GM23338 (cell line): ENCODE measurements around the gene RAB7B. TPM values are rescaled to one million over a fixed set of nuclear protein-coding genes. Genes with fewer than 3 reads are reported as not detected.

Experiments used
- ATAC-seq: fragments of 200-7000 bp; cut with Tn5 transposase; 3 replicates; pipeline ENCODE4 v1.9.1; 2020
- DNase-seq: peaks from one replicate; pipeline ENCODE4 v3.0.0-alpha.2; 2015; ENCODE audit warnings: low spot score
- H2AFZ ChIP-seq: fragments of 200-600 bp; sonication (generic); 2 replicates; pipeline ENCODE4 v1.8.0; 2016; ENCODE audit warnings: antibody characterized with exemption, mild to moderate bottlenecking, moderate library complexity
- H3F3A ChIP-seq: fragments of 200-600 bp; sonication (generic); replicated peaks from 2 replicates; pipeline ENCODE4 v1.8.0; 2017; ENCODE audit warnings: antibody characterized with exemption, mixed run types, low read depth
- H3K27ac ChIP-seq: fragments of 200-600 bp; sonication (generic); 2 replicates; pipeline ENCODE4 v1.6.1; 2016; ENCODE audit warnings: low read depth
- H3K27me3 ChIP-seq: fragments of 200-600 bp; sonication (generic); 2 replicates; pipeline ENCODE4 v1.8.0; 2016; ENCODE audit warnings: mild to moderate bottlenecking, mixed run types, moderate library complexity; ENCODE audit not compliant: insufficient read depth
- H3K36me3 ChIP-seq: fragments of 200-600 bp; sonication (generic); 2 replicates; pipeline ENCODE4 v1.8.0; 2016; ENCODE audit warnings: mild to moderate bottlenecking; ENCODE audit not compliant: insufficient read depth
- H3K4me1 ChIP-seq: fragments of 200-600 bp; sonication (generic); 2 replicates; pipeline ENCODE4 v1.8.0; 2016; ENCODE audit warnings: mild to moderate bottlenecking, moderate library complexity; ENCODE audit not compliant: insufficient read depth
- H3K4me2 ChIP-seq: fragments of 200-600 bp; sonication (generic); 2 replicates; pipeline ENCODE4 v1.7.1; 2017; ENCODE audit warnings: mixed run types
- H3K4me3 ChIP-seq: fragments of 200-600 bp; sonication (generic); 2 replicates; pipeline ENCODE4 v1.6.1; 2016; ENCODE audit warnings: mixed run types
- H3K79me2 ChIP-seq: fragments of 200-600 bp; sonication (generic); replicated peaks from 2 replicates; pipeline ENCODE4 v1.8.0; 2017; ENCODE audit warnings: mild to moderate bottlenecking; ENCODE audit not compliant: insufficient read depth
- H3K9me2 ChIP-seq: fragments of 200-600 bp; sonication (generic); 2 replicates; pipeline ENCODE4 v1.8.0; 2017; ENCODE audit not compliant: insufficient read depth
- H4K20me1 ChIP-seq: fragments of 200-600 bp; sonication (generic); replicated peaks from 2 replicates; pipeline ENCODE4 v1.8.0; 2017; ENCODE audit warnings: mild to moderate bottlenecking; ENCODE audit not compliant: insufficient read depth
- H3K27ac Mint-ChIP-seq: 2 replicates; pipeline ENCODE4 v1.8.0; 2020; ENCODE audit warnings: inconsistent platforms, mild to moderate bottlenecking, moderate library complexity, mixed read lengths
- H3K27me3 Mint-ChIP-seq: 3 replicates; pipeline ENCODE4 v1.8.0; 2022; ENCODE audit warnings: low read depth, mild to moderate bottlenecking, moderate library complexity, mixed read lengths, inconsistent platforms; ENCODE audit not compliant: insufficient read depth, poor library complexity
- H3K36me3 Mint-ChIP-seq: 3 replicates; pipeline ENCODE4 v1.8.0; 2021; ENCODE audit warnings: low read depth, mild to moderate bottlenecking, inconsistent platforms, moderate library complexity, mixed read lengths
- H3K4me1 Mint-ChIP-seq: 3 replicates; pipeline ENCODE4 v1.8.0; 2020; ENCODE audit warnings: mild to moderate bottlenecking, inconsistent platforms, mixed read lengths
- H3K4me3 Mint-ChIP-seq: 3 replicates; pipeline ENCODE4 v1.8.0; 2021; ENCODE audit warnings: moderate library complexity, mild to moderate bottlenecking, inconsistent platforms, mixed read lengths
- H3K9me3 Mint-ChIP-seq: 3 replicates; pipeline ENCODE4 v1.8.0; 2020; ENCODE audit warnings: moderate library complexity, mild to moderate bottlenecking, inconsistent platforms, mixed read lengths
- EZH2 ChIP-seq: fragments of 200-600 bp; sonication (generic); IDR thresholded peaks from one replicate; pipeline ENCODE4 v1.8.0; 2017; ENCODE audit warnings: antibody characterized with exemption, mild to moderate bottlenecking, low read depth; ENCODE audit not compliant: unreplicated experiment
- JUNB ChIP-seq: IDR thresholded peaks from one replicate; pipeline ENCODE4 v1.6.1; 2016; ENCODE audit warnings: antibody characterized with exemption; ENCODE audit not compliant: unreplicated experiment
- NANOG ChIP-seq: IDR thresholded peaks from 2 replicates; pipeline ENCODE4 v1.6.1; 2016; ENCODE audit warnings: antibody characterized with exemption, borderline replicate concordance
- POLR2AphosphoS5 ChIP-seq: IDR thresholded peaks from 2 replicates; pipeline ENCODE4 v1.6.1; 2016; ENCODE audit warnings: antibody characterized with exemption, low read depth
- ZNF114 ChIP-seq: fragments of 250-450 bp; sonication (Bioruptor Pico); IDR thresholded peaks from 2 replicates; pipeline ENCODE4 v1.5.0; 2020; ENCODE audit warnings: mild to moderate bottlenecking, moderate library complexity
- polyA plus RNA-seq: library from polyadenylated mRNA; unstranded; fragments of >200 nt; fragmentation: Nextera tagmentation; extraction: Ambion mirVana; gene quantifications from 2 replicates; pipeline ENCODE4 v1.2.1, GENCODE V29; 2016
- total RNA-seq: library from RNA; depleted of rRNA; stranded (reverse); fragments of >200 nt; shearing (Covaris generic); gene quantifications from 2 replicates; pipeline ENCODE4 v1.2.3, GENCODE V29; 2014
- TF ChIP-seq, protein P1 (sequence below): IDR thresholded peaks from one replicate; pipeline ENCODE4 v1.6.1; 2018; ENCODE audit warnings: antibody characterized with exemption; ENCODE audit not compliant: unreplicated experiment
- TF ChIP-seq, protein P2 (sequence below), 2 experiments: fragments of 200-600 bp in 1 of 2; sonication (generic) in 1 of 2; conservative IDR thresholded peaks; 2 replicates each; pipeline versions ENCODE4 v1.5.1 to v1.6.1; 2016 to 2017; ENCODE audit warnings: antibody characterized with exemption in 2 of 2, low read depth in 2 of 2, mild to moderate bottlenecking in 2 of 2, moderate library complexity in 1 of 2
- TF ChIP-seq, protein P3 (sequence below): fragments of 250-450 bp; sonication (Bioruptor Pico); IDR thresholded peaks from 2 replicates; pipeline ENCODE4 v1.5.0; 2020; ENCODE audit warnings: mild to moderate bottlenecking, moderate library complexity
- TF ChIP-seq, protein P4 (sequence below): IDR thresholded peaks from 2 replicates; pipeline ENCODE4 v1.6.1; 2016; ENCODE audit warnings: antibody characterized with exemption

The RAB7B gene
- total and polyA plus RNA-seq, 2 experiments from 2014 or later, result not detected

DNA sequence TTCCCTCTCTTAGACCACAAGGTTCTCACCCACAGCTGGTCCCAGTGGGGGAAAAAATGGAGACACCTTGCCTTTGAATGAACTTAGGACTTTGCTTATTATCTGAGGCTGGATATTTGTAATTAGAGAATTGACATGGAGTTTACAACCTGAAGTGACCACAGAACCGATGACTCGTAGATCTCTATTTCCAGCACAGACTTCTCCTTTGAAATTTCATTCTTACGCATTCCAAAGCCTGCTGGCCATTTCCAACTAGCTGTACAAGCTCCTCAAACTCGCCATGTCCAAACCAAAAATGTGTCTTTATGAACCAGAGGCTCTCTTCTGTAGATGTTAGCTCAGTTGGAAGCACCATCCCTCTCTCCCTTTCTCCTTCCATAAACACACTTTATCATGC, 12.0 kb downstream of the RAB7B start (continued):
- TF ChIP-seq, protein P1, sequence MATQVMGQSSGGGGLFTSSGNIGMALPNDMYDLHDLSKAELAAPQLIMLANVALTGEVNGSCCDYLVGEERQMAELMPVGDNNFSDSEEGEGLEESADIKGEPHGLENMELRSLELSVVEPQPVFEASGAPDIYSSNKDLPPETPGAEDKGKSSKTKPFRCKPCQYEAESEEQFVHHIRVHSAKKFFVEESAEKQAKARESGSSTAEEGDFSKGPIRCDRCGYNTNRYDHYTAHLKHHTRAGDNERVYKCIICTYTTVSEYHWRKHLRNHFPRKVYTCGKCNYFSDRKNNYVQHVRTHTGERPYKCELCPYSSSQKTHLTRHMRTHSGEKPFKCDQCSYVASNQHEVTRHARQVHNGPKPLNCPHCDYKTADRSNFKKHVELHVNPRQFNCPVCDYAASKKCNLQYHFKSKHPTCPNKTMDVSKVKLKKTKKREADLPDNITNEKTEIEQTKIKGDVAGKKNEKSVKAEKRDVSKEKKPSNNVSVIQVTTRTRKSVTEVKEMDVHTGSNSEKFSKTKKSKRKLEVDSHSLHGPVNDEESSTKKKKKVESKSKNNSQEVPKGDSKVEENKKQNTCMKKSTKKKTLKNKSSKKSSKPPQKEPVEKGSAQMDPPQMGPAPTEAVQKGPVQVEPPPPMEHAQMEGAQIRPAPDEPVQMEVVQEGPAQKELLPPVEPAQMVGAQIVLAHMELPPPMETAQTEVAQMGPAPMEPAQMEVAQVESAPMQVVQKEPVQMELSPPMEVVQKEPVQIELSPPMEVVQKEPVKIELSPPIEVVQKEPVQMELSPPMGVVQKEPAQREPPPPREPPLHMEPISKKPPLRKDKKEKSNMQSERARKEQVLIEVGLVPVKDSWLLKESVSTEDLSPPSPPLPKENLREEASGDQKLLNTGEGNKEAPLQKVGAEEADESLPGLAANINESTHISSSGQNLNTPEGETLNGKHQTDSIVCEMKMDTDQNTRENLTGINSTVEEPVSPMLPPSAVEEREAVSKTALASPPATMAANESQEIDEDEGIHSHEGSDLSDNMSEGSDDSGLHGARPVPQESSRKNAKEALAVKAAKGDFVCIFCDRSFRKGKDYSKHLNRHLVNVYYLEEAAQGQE, result no peak
- TF ChIP-seq NANOG, result no peak

DNA sequence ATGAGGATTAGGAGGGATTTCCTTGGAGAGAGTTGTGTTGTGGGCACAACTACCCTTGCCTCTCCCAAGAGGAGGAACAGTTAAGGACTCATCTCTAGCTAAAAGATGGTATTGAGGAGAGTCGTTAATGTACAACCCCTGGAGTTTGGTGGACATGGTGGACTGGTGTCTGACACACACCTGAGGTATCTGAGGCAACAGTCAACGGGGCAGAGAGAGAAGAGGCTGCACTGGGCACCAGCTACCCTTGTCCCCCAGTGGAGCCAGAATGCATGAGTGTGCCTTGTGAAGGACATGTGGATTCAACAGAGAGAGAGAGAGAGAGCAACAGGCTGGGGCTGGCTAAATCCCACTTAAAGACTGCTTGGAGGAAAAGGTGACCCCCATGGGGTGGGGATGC, 13.0 kb downstream of the RAB7B start:
- H3K9me2 ChIP-seq, result no peaks in the 10 kb centered on the region; the same call in 1 of the 2 replicates

More for the DNA sequence above, 13.0 kb downstream of the RAB7B start:
- Mint-ChIP-seq H3K4me3 (no peak overlapping the region), H3K9me3 (no peaks in the 10 kb centered on the region), H3K27me3 (peaks cover 7% of the 10 kb centered on the region), H3K4me1 (peaks cover 9% of the 10 kb centered on the region; the same call in 2 of the 3 replicates), H3K36me3 (no peaks in the 10 kb centered on the region), H3K27ac (no peak overlapping the region)
- Histone ChIP-seq H3F3A (no peaks in the 10 kb centered on the region), H3K36me3 (no peaks in the 10 kb centered on the region), H3K4me2 (no peak overlapping the region), H3K27ac (no peak overlapping the region), H3K4me1 (0 out of 2 replicates have a peak, but pooled peaks cover 7% of the 10 kb centered on the region), H4K20me1 (no peaks in the 10 kb centered on the region; the same call in 1 of the 2 replicates), H3K4me3 (no peak overlapping the region), H3K27me3 (no peaks in the 10 kb centered on the region), H3K79me2 (no peaks in the 10 kb centered on the region), H2AFZ (no peak overlapping the region)
- TF ChIP-seq POLR2AphosphoS5, result no peak
- TF ChIP-seq JUNB, result no peak
- TF ChIP-seq, protein P2, sequence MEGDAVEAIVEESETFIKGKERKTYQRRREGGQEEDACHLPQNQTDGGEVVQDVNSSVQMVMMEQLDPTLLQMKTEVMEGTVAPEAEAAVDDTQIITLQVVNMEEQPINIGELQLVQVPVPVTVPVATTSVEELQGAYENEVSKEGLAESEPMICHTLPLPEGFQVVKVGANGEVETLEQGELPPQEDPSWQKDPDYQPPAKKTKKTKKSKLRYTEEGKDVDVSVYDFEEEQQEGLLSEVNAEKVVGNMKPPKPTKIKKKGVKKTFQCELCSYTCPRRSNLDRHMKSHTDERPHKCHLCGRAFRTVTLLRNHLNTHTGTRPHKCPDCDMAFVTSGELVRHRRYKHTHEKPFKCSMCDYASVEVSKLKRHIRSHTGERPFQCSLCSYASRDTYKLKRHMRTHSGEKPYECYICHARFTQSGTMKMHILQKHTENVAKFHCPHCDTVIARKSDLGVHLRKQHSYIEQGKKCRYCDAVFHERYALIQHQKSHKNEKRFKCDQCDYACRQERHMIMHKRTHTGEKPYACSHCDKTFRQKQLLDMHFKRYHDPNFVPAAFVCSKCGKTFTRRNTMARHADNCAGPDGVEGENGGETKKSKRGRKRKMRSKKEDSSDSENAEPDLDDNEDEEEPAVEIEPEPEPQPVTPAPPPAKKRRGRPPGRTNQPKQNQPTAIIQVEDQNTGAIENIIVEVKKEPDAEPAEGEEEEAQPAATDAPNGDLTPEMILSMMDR (conservative IDR thresholded peaks at IDR 0.05; ENCODE audit: low read depth in 2 of 2), result no peak
- no peak for TF ChIP-seq EZH2
- TF ChIP-seq, protein P3, sequence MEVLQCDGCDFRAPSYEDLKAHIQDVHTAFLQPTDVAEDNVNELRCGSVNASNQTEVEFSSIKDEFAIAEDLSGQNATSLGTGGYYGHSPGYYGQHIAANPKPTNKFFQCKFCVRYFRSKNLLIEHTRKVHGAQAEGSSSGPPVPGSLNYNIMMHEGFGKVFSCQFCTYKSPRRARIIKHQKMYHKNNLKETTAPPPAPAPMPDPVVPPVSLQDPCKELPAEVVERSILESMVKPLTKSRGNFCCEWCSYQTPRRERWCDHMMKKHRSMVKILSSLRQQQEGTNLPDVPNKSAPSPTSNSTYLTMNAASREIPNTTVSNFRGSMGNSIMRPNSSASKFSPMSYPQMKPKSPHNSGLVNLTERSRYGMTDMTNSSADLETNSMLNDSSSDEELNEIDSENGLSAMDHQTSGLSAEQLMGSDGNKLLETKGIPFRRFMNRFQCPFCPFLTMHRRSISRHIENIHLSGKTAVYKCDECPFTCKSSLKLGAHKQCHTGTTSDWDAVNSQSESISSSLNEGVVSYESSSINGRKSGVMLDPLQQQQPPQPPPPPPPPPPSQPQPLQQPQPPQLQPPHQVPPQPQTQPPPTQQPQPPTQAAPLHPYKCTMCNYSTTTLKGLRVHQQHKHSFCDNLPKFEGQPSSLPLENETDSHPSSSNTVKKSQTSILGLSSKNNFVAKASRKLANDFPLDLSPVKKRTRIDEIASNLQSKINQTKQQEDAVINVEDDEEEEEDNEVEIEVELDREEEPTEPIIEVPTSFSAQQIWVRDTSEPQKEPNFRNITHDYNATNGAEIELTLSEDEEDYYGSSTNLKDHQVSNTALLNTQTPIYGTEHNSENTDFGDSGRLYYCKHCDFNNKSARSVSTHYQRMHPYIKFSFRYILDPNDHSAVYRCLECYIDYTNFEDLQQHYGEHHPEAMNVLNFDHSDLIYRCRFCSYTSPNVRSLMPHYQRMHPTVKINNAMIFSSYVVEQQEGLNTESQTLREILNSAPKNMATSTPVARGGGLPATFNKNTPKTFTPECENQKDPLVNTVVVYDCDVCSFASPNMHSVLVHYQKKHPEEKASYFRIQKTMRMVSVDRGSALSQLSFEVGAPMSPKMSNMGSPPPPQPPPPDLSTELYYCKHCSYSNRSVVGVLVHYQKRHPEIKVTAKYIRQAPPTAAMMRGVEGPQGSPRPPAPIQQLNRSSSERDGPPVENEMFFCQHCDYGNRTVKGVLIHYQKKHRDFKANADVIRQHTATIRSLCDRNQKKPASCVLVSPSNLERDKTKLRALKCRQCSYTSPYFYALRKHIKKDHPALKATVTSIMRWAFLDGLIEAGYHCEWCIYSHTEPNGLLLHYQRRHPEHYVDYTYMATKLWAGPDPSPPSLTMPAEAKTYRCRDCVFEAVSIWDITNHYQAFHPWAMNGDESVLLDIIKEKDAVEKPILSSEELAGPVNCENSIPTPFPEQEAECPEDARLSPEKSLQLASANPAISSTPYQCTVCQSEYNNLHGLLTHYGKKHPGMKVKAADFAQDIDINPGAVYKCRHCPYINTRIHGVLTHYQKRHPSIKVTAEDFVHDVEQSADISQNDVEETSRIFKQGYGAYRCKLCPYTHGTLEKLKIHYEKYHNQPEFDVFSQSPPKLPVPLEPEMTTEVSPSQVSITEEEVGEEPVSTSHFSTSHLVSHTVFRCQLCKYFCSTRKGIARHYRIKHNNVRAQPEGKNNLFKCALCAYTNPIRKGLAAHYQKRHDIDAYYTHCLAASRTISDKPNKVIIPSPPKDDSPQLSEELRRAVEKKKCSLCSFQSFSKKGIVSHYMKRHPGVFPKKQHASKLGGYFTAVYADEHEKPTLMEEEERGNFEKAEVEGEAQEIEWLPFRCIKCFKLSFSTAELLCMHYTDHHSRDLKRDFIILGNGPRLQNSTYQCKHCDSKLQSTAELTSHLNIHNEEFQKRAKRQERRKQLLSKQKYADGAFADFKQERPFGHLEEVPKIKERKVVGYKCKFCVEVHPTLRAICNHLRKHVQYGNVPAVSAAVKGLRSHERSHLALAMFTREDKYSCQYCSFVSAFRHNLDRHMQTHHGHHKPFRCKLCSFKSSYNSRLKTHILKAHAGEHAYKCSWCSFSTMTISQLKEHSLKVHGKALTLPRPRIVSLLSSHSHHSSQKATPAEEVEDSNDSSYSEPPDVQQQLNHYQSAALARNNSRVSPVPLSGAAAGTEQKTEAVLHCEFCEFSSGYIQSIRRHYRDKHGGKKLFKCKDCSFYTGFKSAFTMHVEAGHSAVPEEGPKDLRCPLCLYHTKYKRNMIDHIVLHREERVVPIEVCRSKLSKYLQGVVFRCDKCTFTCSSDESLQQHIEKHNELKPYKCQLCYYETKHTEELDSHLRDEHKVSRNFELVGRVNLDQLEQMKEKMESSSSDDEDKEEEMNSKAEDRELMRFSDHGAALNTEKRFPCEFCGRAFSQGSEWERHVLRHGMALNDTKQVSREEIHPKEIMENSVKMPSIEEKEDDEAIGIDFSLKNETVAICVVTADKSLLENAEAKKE (CRISPR knock-in tag), result no peak
- TF ChIP-seq, protein P4, sequence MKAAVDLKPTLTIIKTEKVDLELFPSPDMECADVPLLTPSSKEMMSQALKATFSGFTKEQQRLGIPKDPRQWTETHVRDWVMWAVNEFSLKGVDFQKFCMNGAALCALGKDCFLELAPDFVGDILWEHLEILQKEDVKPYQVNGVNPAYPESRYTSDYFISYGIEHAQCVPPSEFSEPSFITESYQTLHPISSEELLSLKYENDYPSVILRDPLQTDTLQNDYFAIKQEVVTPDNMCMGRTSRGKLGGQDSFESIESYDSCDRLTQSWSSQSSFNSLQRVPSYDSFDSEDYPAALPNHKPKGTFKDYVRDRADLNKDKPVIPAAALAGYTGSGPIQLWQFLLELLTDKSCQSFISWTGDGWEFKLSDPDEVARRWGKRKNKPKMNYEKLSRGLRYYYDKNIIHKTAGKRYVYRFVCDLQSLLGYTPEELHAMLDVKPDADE, result no peak
- TF ChIP-seq, protein P1, result no peak
- no peak for TF ChIP-seq ZNF114 (CRISPR knock-in tag)
- DNase-seq, result no peak
- no peak for ATAC-seq
